Liver (tissue), 9 donors: Measurements from ENCODE around the gene SIRPB1. TPM values are rescaled to one million over a fixed set of nuclear protein-coding genes. Genes with fewer than 3 reads are reported as not detected.

Source experiments
- DNase-seq: peaks from one replicate; pipeline ENCODE4 v3.0.0-alpha.2; 2017; ENCODE audit warnings: low spot score
- H3K27ac ChIP-seq, 2 donors: one replicate each; pipeline ENCODE4 v1.7.0; 2013; ENCODE audit warnings: inconsistent platforms in 2 of 2, low read length in 2 of 2, control low read depth in 1 of 2, low read depth in 1 of 2, mild to moderate bottlenecking in 1 of 2
- H3K27me3 ChIP-seq, 4 donors: one replicate each; pipeline versions ENCODE4 v1.6.1 to v1.7.0; 2013; ENCODE audit warnings: low read length in 3 of 4, inconsistent platforms in 1 of 4, mild to moderate bottlenecking in 1 of 4, moderate library complexity in 1 of 4; ENCODE audit not compliant: control insufficient read depth in 4 of 4, insufficient read depth in 4 of 4
- H3K36me3 ChIP-seq, 4 donors: one replicate each; pipeline versions ENCODE4 v1.6.1 to v1.7.0; 2013; ENCODE audit warnings: low read length in 3 of 4, mild to moderate bottlenecking in 3 of 4, low read depth in 1 of 4, moderate library complexity in 1 of 4; ENCODE audit not compliant: control insufficient read depth in 4 of 4, insufficient read depth in 3 of 4
- H3K4me1 ChIP-seq, 4 donors: one replicate each; pipeline versions ENCODE4 v1.6.1 to v1.7.0; 2013; ENCODE audit warnings: low read length in 3 of 4, mild to moderate bottlenecking in 3 of 4, moderate library complexity in 1 of 4; ENCODE audit not compliant: control insufficient read depth in 4 of 4, insufficient read depth in 4 of 4
- H3K4me3 ChIP-seq, 3 donors: one replicate each; pipeline versions ENCODE4 v1.6.1 to v1.7.0; 2013; ENCODE audit warnings: low read length in 3 of 3, control low read depth in 1 of 3, low read depth in 1 of 3, mild to moderate bottlenecking in 1 of 3
- H3K9ac ChIP-seq, 2 donors: one replicate each; pipeline ENCODE4 v1.7.0; 2013; ENCODE audit warnings: low read length in 2 of 2, mild to moderate bottlenecking in 2 of 2, moderate library complexity in 2 of 2, control low read depth in 1 of 2, low read depth in 1 of 2
- H3K9me3 ChIP-seq, 4 donors: one replicate each; pipeline versions ENCODE4 v1.6.1 to v1.7.0; 2013; ENCODE audit warnings: low read length in 3 of 4; ENCODE audit not compliant: control insufficient read depth in 4 of 4
- ATF3 ChIP-seq: IDR thresholded peaks from 2 replicates; pipeline ENCODE4 v1.6.1; 2016; ENCODE audit warnings: antibody characterized with exemption
- CTCF ChIP-seq: fragments of 150-350 bp; IDR thresholded peaks from 2 replicates; pipeline ENCODE4 v1.5.1; 2017; ENCODE audit warnings: improper control_type of control experiment, low read depth, low read length; ENCODE audit not compliant: missing input control
- EGR1 ChIP-seq, 2 donors: IDR thresholded peaks; 2 replicates each; pipeline ENCODE4 v1.6.1; 2016 to 2018; ENCODE audit warnings: antibody characterized with exemption in 2 of 2, low read depth in 2 of 2
- FOXA1 ChIP-seq: IDR thresholded peaks from 2 replicates; pipeline ENCODE4 v1.6.1; 2016; ENCODE audit warnings: antibody characterized with exemption
- FOXA2 ChIP-seq: IDR thresholded peaks from 2 replicates; pipeline ENCODE4 v1.6.1; 2016; ENCODE audit warnings: antibody characterized with exemption
- GABPA ChIP-seq, 2 donors: IDR thresholded peaks in 1 of 2; conservative IDR thresholded peaks in 1 of 2; 2 replicates each; pipeline ENCODE4 v1.6.1; 2016; ENCODE audit warnings: antibody characterized with exemption in 2 of 2, mild to moderate bottlenecking in 1 of 2, moderate library complexity in 1 of 2
- HNF4A ChIP-seq, 2 donors: conservative IDR thresholded peaks; 2 replicates each; pipeline ENCODE4 v1.6.1; 2016; ENCODE audit warnings: antibody characterized with exemption in 2 of 2, mild to moderate bottlenecking in 2 of 2
- HNF4G ChIP-seq: IDR thresholded peaks from 2 replicates; pipeline ENCODE4 v1.6.1; 2016; ENCODE audit warnings: antibody characterized with exemption
- JUND ChIP-seq, 2 donors: IDR thresholded peaks; 2 replicates each; pipeline ENCODE4 v1.6.1; 2016; ENCODE audit warnings: antibody characterized with exemption in 2 of 2
- MAX ChIP-seq: IDR thresholded peaks from 2 replicates; pipeline ENCODE4 v1.6.1; 2016; ENCODE audit warnings: antibody characterized with exemption
- NR2F2 ChIP-seq: IDR thresholded peaks from 2 replicates; pipeline ENCODE4 v1.6.1; 2016; ENCODE audit warnings: antibody characterized with exemption
- RAD21 ChIP-seq, 2 donors: IDR thresholded peaks; 2 replicates each; pipeline ENCODE4 v1.6.1; 2016; ENCODE audit warnings: antibody characterized with exemption in 2 of 2, mild to moderate bottlenecking in 2 of 2
- REST ChIP-seq: IDR thresholded peaks from 2 replicates; pipeline ENCODE4 v1.6.1; 2016; ENCODE audit warnings: antibody characterized with exemption, mild to moderate bottlenecking
- RXRA ChIP-seq, 2 donors: IDR thresholded peaks; 2 replicates each; pipeline ENCODE4 v1.6.1; 2017 to 2018; ENCODE audit warnings: antibody characterized with exemption in 2 of 2, mild to moderate bottlenecking in 1 of 2
- SP1 ChIP-seq: IDR thresholded peaks from 2 replicates; pipeline ENCODE4 v1.6.1; 2018; ENCODE audit warnings: antibody characterized with exemption, mild to moderate bottlenecking
- TAF1 ChIP-seq: conservative IDR thresholded peaks from 2 replicates; pipeline ENCODE4 v1.6.1; 2016; ENCODE audit warnings: antibody characterized with exemption, mild to moderate bottlenecking
- YY1 ChIP-seq: IDR thresholded peaks from 2 replicates; pipeline ENCODE4 v1.6.1; 2016; ENCODE audit warnings: antibody characterized with exemption, mild to moderate bottlenecking
- ZBTB33 ChIP-seq: IDR thresholded peaks from 2 replicates; pipeline ENCODE4 v1.6.1; 2016; ENCODE audit warnings: antibody characterized with exemption
- WGBS: extraction: QIAGEN DNeasy Blood & Tissue Kit; methylation state at CpG from one replicate; pipeline ENCODE4 v1.1.7; 2013; 5-methylcytosine and 5-hydroxymethylcytosine counted together
- polyA plus RNA-seq, 2 donors: library from polyadenylated mRNA; stranded (reverse) in 1 of 2; unstranded in 1 of 2; fragments of 200-250 nt in 1 of 2; fragments of >200 nt in 1 of 2; fragmentation: Nextera tagmentation in 1 of 2; extraction: Ambion mirVana in 1 of 2; gene quantifications; one replicate each; pipeline versions ENCODE4 v1.2.1 to v1.2.3, GENCODE V29; 2013 to 2015
- total RNA-seq, 2 donors: library from RNA; depleted of rRNA; stranded (reverse); fragments of >200 nt; gene quantifications; one replicate each; pipeline ENCODE4 v1.2.3, GENCODE V29; 2014
- donor health status: healthy.
- donor health status: healthy.
- donor health status: healthy.
- donor health status: healthy.
- donor health status: healthy.

The SIRPB1 gene
- total and polyA plus RNA-seq, 4 donors: 0.47 to 4.4 (median 1.4) TPM

GRCh38 chr20:1657556-1658334 lies 37.9 kb upstream of the SIRPB1 start, which contains the start of gene SIRPG:
SIRPG (minus strand) TSS chr20:1657779; CDS start chr20:1657714, 65 bp downstream.
- Histone ChIP-seq H3K36me3 (no peaks in the 10 kb centered on the region), H3K9me3 (no peaks in the 10 kb centered on the region), H3K27me3 (peaks cover 0 to 10% (median 1%) of the 10 kb centered on the region in 4 donors), H3K4me1 (no peaks in the 10 kb centered on the region), H3K9ac (no peak within 1 kb of the TSS), H3K27ac (no peak within 1 kb of the TSS), H3K4me3 (no peak within 1 kb of the TSS)
- WGBS: 55% methylated on average over 5 of the region's 5 CpGs
- TF ChIP-seq CTCF (no peak), ATF3 (no peak), FOXA2 (no peak), EGR1 (IDR thresholded peaks at IDR 0.05; ENCODE audit: low read depth in 2 of 2) (no peak), ZBTB33 (no peak), SP1 (no peak), RAD21 (IDR thresholded peaks at IDR 0.05) (no peak), HNF4G (no peak), NR2F2 (no peak), MAX (no peak), JUND (IDR thresholded peaks at IDR 0.05) (no peak), HNF4A (conservative IDR thresholded peaks at IDR 0.05) (no peak), GABPA (IDR thresholded peaks at IDR 0.05 in 1 of 2, conservative IDR thresholded peaks at IDR 0.05 in 1 of 2) (no peak), REST (no peak), YY1 (no peak), TAF1 (no peak), FOXA1 (no peak), RXRA (IDR thresholded peaks at IDR 0.05) (no peak)
- DNase-seq: no peak
